ENCODE results near the gene NT5C2.
"Not testable (repeated sequence)": the region's sequence is repeated elsewhere in the genome, so short reads cannot be mapped to it uniquely, and the experiment has no call there.

The NT5C2 gene

GRCh38 chr10:103207141-103207540 lies 14.1 kb upstream of the NT5C2 start:
- Histone ChIP-seq H4K20me1 (ENCODE audit: insufficient read depth, low read length) (no peaks in the 10 kb centered on the region), H3K79me2 (ENCODE audit: insufficient read depth, low read length) (no peaks in the 10 kb centered on the region), H3K4me2 (ENCODE audit: insufficient read depth, low read length) (no peak overlapping the region), H3K9ac (ENCODE audit: low read depth, low read length) (no peak overlapping the region), H2AFZ (ENCODE audit: low read depth, low read length) (no peak overlapping the region), H3K4me1 (ENCODE audit: insufficient read depth, low read length) (no peaks in the 10 kb centered on the region), H3K36me3 (ENCODE audit: insufficient read depth, low read length) (no peaks in the 10 kb centered on the region), H3K27ac (ENCODE audit: low read length) (no peak overlapping the region), H3K4me3 (ENCODE audit: low read depth in 1 of 2, low read length in 2 of 2) (no peak overlapping the region), H3K9me3 (ENCODE audit: insufficient read depth, low read length, severe bottlenecking) (peaks cover under 1% of the 10 kb centered on the region), H3K27me3 (ENCODE audit: insufficient read depth, low read length, poor library complexity) (no peaks in the 10 kb centered on the region)
- no peak for ATAC-seq (ENCODE audit: insufficient read depth, low read depth)
- DNase-seq: no peak
- TF ChIP-seq EZH2 (IDR thresholded peaks at IDR 0.05; ENCODE audit: borderline replicate concordance, low read depth, low read length, severe bottlenecking) (no peak), CTCF (IDR thresholded peaks at IDR 0.05; ENCODE audit: borderline replicate concordance, extremely low read depth, low read length, poor library complexity, severe bottlenecking) (no peak)

GRCh38 chr10:103206715-103207114 lies 13.6 kb upstream of the NT5C2 start:
- not testable (repeated sequence) for DNase-seq; H3K36me3 ChIP-seq (ENCODE audit: insufficient read depth, low read length); H3K27ac ChIP-seq (ENCODE audit: low read length); H2AFZ ChIP-seq (ENCODE audit: low read depth, low read length); ATAC-seq (ENCODE audit: insufficient read depth, low read depth); H3K4me3 ChIP-seq (ENCODE audit: low read depth in 1 of 2, low read length in 2 of 2); H3K9ac ChIP-seq (ENCODE audit: low read depth, low read length); H3K4me2 ChIP-seq (ENCODE audit: insufficient read depth, low read length); H3K4me1 ChIP-seq (ENCODE audit: insufficient read depth, low read length); H3K79me2 ChIP-seq (ENCODE audit: insufficient read depth, low read length); H3K9me3 ChIP-seq (ENCODE audit: insufficient read depth, low read length, severe bottlenecking); H3K27me3 ChIP-seq (ENCODE audit: insufficient read depth, low read length, poor library complexity); H4K20me1 ChIP-seq (ENCODE audit: insufficient read depth, low read length)

- not testable (repeated sequence) for H3K4me1 ChIP-seq (ENCODE audit: insufficient read depth, low read length); H2AFZ ChIP-seq (ENCODE audit: low read depth, low read length); H4K20me1 ChIP-seq (ENCODE audit: insufficient read depth, low read length); ATAC-seq (ENCODE audit: insufficient read depth, low read depth); H3K27ac ChIP-seq (ENCODE audit: low read length); H3K27me3 ChIP-seq (ENCODE audit: insufficient read depth, low read length, poor library complexity); H3K36me3 ChIP-seq (ENCODE audit: insufficient read depth, low read length); H3K4me3 ChIP-seq (ENCODE audit: low read depth in 1 of 2, low read length in 2 of 2); H3K79me2 ChIP-seq (ENCODE audit: insufficient read depth, low read length); H3K4me2 ChIP-seq (ENCODE audit: insufficient read depth, low read length); H3K9ac ChIP-seq (ENCODE audit: low read depth, low read length); DNase-seq; H3K9me3 ChIP-seq (ENCODE audit: insufficient read depth, low read length, severe bottlenecking)
Measured at GRCh38 chr10:103205401-103205800, 12.3 kb upstream of the NT5C2 start.

GRCh38 chr10:103204353-103205255 lies 11.5 kb upstream of the NT5C2 start:
- H3K9ac ChIP-seq (ENCODE audit: low read depth, low read length): no peak overlapping the region
- H2AFZ ChIP-seq (ENCODE audit: low read depth, low read length): no peak overlapping the region
- no peaks in the 10 kb centered on the region for H3K79me2 ChIP-seq (ENCODE audit: insufficient read depth, low read length)
- H3K9me3 ChIP-seq (ENCODE audit: insufficient read depth, low read length, severe bottlenecking): no peaks in the 10 kb centered on the region
- H3K36me3 ChIP-seq (ENCODE audit: insufficient read depth, low read length): no peaks in the 10 kb centered on the region
- no peak overlapping the region for H3K4me2 ChIP-seq (ENCODE audit: insufficient read depth, low read length)
- H3K4me1 ChIP-seq (ENCODE audit: insufficient read depth, low read length): no peaks in the 10 kb centered on the region
- no peaks in the 10 kb centered on the region for H3K27me3 ChIP-seq (ENCODE audit: insufficient read depth, low read length, poor library complexity)
- H3K27ac ChIP-seq (ENCODE audit: low read length): no peak overlapping the region
- no peaks in the 10 kb centered on the region for H4K20me1 ChIP-seq (ENCODE audit: insufficient read depth, low read length)
- H3K4me3 ChIP-seq (ENCODE audit: low read depth in 1 of 2, low read length in 2 of 2): no peak overlapping the region
- no peak for TF ChIP-seq CTCF (IDR thresholded peaks at IDR 0.05; ENCODE audit: borderline replicate concordance, extremely low read depth, low read length, poor library complexity, severe bottlenecking)
- TF ChIP-seq EZH2 (IDR thresholded peaks at IDR 0.05; ENCODE audit: borderline replicate concordance, low read depth, low read length, severe bottlenecking): no peak
- ATAC-seq (ENCODE audit: insufficient read depth, low read depth): no peak
- DNase-seq: no peak

Measured in DND-41 (cell line).